GM11168 (cell line): ENCODE results near the gene WDR4.
"Not testable (repeated sequence)": the region's sequence is repeated elsewhere in the genome, so short reads cannot be mapped to it uniquely, and the experiment has no call there.

Experiments used
- in situ Hi-C: fragments of 300-500 bp; cut with MboI; formaldehyde crosslinking; loops from one replicate; pipeline ENCODE4 v1.12.0; 2022; ENCODE audit warnings: low sequenced_read_pairs; ENCODE audit not compliant: unreplicated experiment

WDR4 gene

GRCh38 chr21:42855171-42855936 is 24.0 kb downstream of the WDR4 start:
- in situ Hi-C loops, result no loop called here

- in situ Hi-C loops, result no loop called here
Observed at GRCh38 chr21:42854246-42855010, 24.9 kb downstream of the WDR4 start.

- in situ Hi-C loops, result no loop called here
Observed at GRCh38 chr21:42853621-42854020, 25.7 kb downstream of the WDR4 start.

GRCh38 chr21:42852925-42853570 is 26.3 kb downstream of the WDR4 start:
- in situ Hi-C loops, result no loop called here

- in situ Hi-C loops, result no loop called here
Observed at GRCh38 chr21:42851812-42852665, 27.3 kb downstream of the WDR4 start.

- in situ Hi-C loops, result no loop called here
Observed at GRCh38 chr21:42850866-42851391, 28.4 kb downstream of the WDR4 start.

GRCh38 chr21:42850463-42850862 is 28.9 kb downstream of the WDR4 start:
- in situ Hi-C loops, result no loop called here

- in situ Hi-C loops, result no loop called here
Observed at GRCh38 chr21:42849759-42850412, 29.5 kb downstream of the WDR4 start.

- in situ Hi-C loops, result no loop called here
Observed at GRCh38 chr21:42848932-42849758, 30.2 kb downstream of the WDR4 start.

GRCh38 chr21:42848144-42848931 is 31.0 kb downstream of the WDR4 start:
- in situ Hi-C loops, result not testable (repeated sequence)

GRCh38 chr21:42847726-42848125 is 31.6 kb downstream of the WDR4 start:
- in situ Hi-C loops, result no loop called here

- in situ Hi-C loops, result no loop called here
Observed at GRCh38 chr21:42847051-42847707, 32.2 kb downstream of the WDR4 start.

- in situ Hi-C loops, result no loop called here
Observed at GRCh38 chr21:42846221-42846620, 33.1 kb downstream of the WDR4 start.

- in situ Hi-C loops, result no loop called here
Observed at GRCh38 chr21:42845296-42845965, 33.9 kb downstream of the WDR4 start.

GRCh38 chr21:42844411-42845113 is 34.8 kb downstream of the WDR4 start:
- in situ Hi-C loops, result no loop called here

- in situ Hi-C loops, result no loop called here
Observed at GRCh38 chr21:42843056-42843455, 36.3 kb downstream of the WDR4 start.
